K562 (cell line): ENCODE data around the gene MAP1A. TPM values are rescaled to one million over a fixed set of nuclear protein-coding genes. Genes with fewer than 3 reads are reported as not detected.

Experiments used
- ATAC-seq: fragments of 200-7000 bp; cut with Tn5 transposase; 3 replicates; pipeline ENCODE4 v1.9.1; 2020; ENCODE audit warnings: moderate library complexity
- BruUV-seq: library from RNA; stranded (reverse); fragments of 400-500 nt; replicated peaks from 2 replicates; lab custom pipeline; 2021; lab: Mats Ljungman, UMichigan
- CTCF ChIA-PET: fragments of 300-600 bp; formaldehyde crosslinking; extraction: SDS; loops from one replicate; lab custom pipeline; 2021; ENCODE audit warnings: low intra/inter-chr PET ratio; lab: Yijun Ruan, JAX
- POLR2A ChIA-PET: fragments of 300-600, 350-650 bp; sonication (Branson Sonifier 250); formaldehyde crosslinking; extraction: SDS; loops from one replicate; lab custom pipeline; 2021; ENCODE audit warnings: antibody characterized with exemption, inconsistent platforms; lab: Yijun Ruan, JAX
- DNase-seq, 4 experiments: peaks; one replicate each; pipeline versions ENCODE4 v3.0.0 to v3.0.0-alpha.2; 2011 to 2018; ENCODE audit warnings: low spot score in 3 of 4, mixed read lengths in 3 of 4; ENCODE audit errors: extremely low read depth in 1 of 4
- FAIRE-seq: peaks from 2 replicates; lab custom pipeline; 2011; peaks lifted over from hg19 to GRCh38; lab: Jason Lieb, UNC
- H2AFZ ChIP-seq: 2 replicates; pipeline ENCODE4 v1.6.0; 2011; ENCODE audit warnings: low read depth, low read length, control low read depth, inconsistent platforms
- H3K27ac ChIP-seq: fragments of 200-600 bp; 3 replicates; pipeline ENCODE4 v1.8.0; 2011; ENCODE audit warnings: low read depth, mild to moderate bottlenecking, control low read depth, inconsistent platforms, low read length, moderate library complexity, mixed read lengths; ENCODE audit errors: extremely low read depth
- H3K27me3 ChIP-seq, 2 experiments: fragments of 300-600 bp in 1 of 2; 2 replicates in 1 of 2; 3 replicates in 1 of 2; pipeline versions ENCODE4 v1.6.0 to v1.8.0; 2011; ENCODE audit warnings: inconsistent platforms in 2 of 2, low read length in 2 of 2, mild to moderate bottlenecking in 1 of 2, mixed read lengths in 1 of 2, moderate library complexity in 1 of 2; ENCODE audit not compliant: control insufficient read depth in 2 of 2, insufficient read depth in 2 of 2
- H3K36me3 ChIP-seq: fragments of 300-600 bp; 3 replicates; pipeline ENCODE4 v1.8.0; 2011; ENCODE audit warnings: mild to moderate bottlenecking, low read length, inconsistent platforms; ENCODE audit not compliant: control insufficient read depth, insufficient read depth
- H3K4me1 ChIP-seq, 2 experiments: fragments of 200-600 bp in 1 of 2; replicated peaks in 1 of 2; 2 replicates in 1 of 2; 3 replicates in 1 of 2; pipeline versions ENCODE4 v1.5.1 to v1.8.0; 2011; ENCODE audit warnings: inconsistent platforms in 2 of 2, low read length in 2 of 2, mild to moderate bottlenecking in 1 of 2, mixed read lengths in 1 of 2, moderate library complexity in 1 of 2; ENCODE audit not compliant: control insufficient read depth in 2 of 2, insufficient read depth in 2 of 2
- H3K4me2 ChIP-seq: 2 replicates; pipeline ENCODE4 v1.6.1; 2011; ENCODE audit warnings: low read length, control low read depth, inconsistent platforms, mixed read lengths; ENCODE audit not compliant: insufficient read depth
- H3K4me3 ChIP-seq: fragments of 200-600 bp; sonication (generic), shearing (Covaris generic); 2 replicates; pipeline ENCODE4 v1.5.1; 2016; ENCODE audit warnings: control low read depth, inconsistent platforms
- H3K79me2 ChIP-seq: fragments of 200-600 bp; 3 replicates; pipeline ENCODE4 v1.8.0; 2011; ENCODE audit warnings: low read length, inconsistent platforms; ENCODE audit not compliant: control insufficient read depth, insufficient read depth
- H3K9ac ChIP-seq, 2 experiments: 2 replicates each; pipeline versions ENCODE4 v1.6.0 to v1.6.1; 2011; ENCODE audit warnings: low read depth in 2 of 2, low read length in 2 of 2, control low read depth in 1 of 2, inconsistent platforms in 1 of 2, mild to moderate bottlenecking in 1 of 2, mixed read lengths in 1 of 2; ENCODE audit not compliant: insufficient read depth in 1 of 2
- H3K9me1 ChIP-seq: one replicate; pipeline ENCODE4 v1.6.0; 2011; ENCODE audit warnings: inconsistent platforms, mild to moderate bottlenecking, low read length, moderate library complexity; ENCODE audit not compliant: control insufficient read depth, insufficient read depth
- H3K9me3 ChIP-seq: replicated peaks from 2 replicates; pipeline ENCODE4 v1.5.1; 2011; ENCODE audit warnings: low read depth, low read length, inconsistent platforms; ENCODE audit not compliant: control insufficient read depth, insufficient read depth
- H4K20me1 ChIP-seq: replicated peaks from 2 replicates; pipeline ENCODE4 v1.6.1; 2011; ENCODE audit warnings: low read length, inconsistent platforms, mixed read lengths; ENCODE audit not compliant: control insufficient read depth, insufficient read depth
- CREBBP ChIP-seq: IDR thresholded peaks from one replicate; pipeline ENCODE4 v1.6.1; 2012; ENCODE audit warnings: low read depth, mild to moderate bottlenecking, control low read depth, inconsistent platforms, low read length
- EGR1 ChIP-seq: fragments of 450-650 bp; conservative IDR thresholded peaks from 2 replicates; pipeline ENCODE4 v1.6.1; 2017; ENCODE audit warnings: mild to moderate bottlenecking
- KDM1A ChIP-seq, 2 experiments: fragments of 450-650 bp; IDR thresholded peaks; 2 replicates each; pipeline ENCODE4 v1.6.1; 2016; ENCODE audit warnings: mild to moderate bottlenecking in 2 of 2
- MCM7 ChIP-seq, 2 experiments: fragments of 450-650 bp; IDR thresholded peaks; 2 replicates each; pipeline ENCODE4 v1.6.1; 2016 to 2018
- MNT ChIP-seq, 2 experiments: fragments of 450-650 bp; conservative IDR thresholded peaks; 2 replicates each; pipeline ENCODE4 v1.6.1; 2017; ENCODE audit warnings: mild to moderate bottlenecking in 2 of 2, moderate library complexity in 2 of 2
- SIN3A ChIP-seq, 2 experiments: fragments of 150-350 bp in 1 of 2; IDR thresholded peaks; 2 replicates each; pipeline ENCODE4 v1.6.1; 2011 to 2016; ENCODE audit warnings: borderline replicate concordance in 2 of 2, low read depth in 2 of 2, low read length in 2 of 2, mild to moderate bottlenecking in 2 of 2, moderate library complexity in 2 of 2; ENCODE audit not compliant: control insufficient read depth in 1 of 2
- WGBS: fragments of 100-300 bp; shearing (Covaris generic); methylation state at CpG from one replicate; pipeline ENCODE4 v1.1.6; 2016; ENCODE audit warnings: low coverage, mixed read lengths; ENCODE audit not compliant: insufficient coverage; ENCODE audit errors: missing lambda C conversion rate; 5-methylcytosine and 5-hydroxymethylcytosine counted together
- in situ Hi-C: fragments of 300-500 bp; cut with MboI; formaldehyde crosslinking; loops from 4 replicates; pipeline ENCODE4 v1.15.0; 2018; ENCODE audit warnings: inconsistent platforms, mixed read lengths
- intact Hi-C: fragments of 100-400 bp; cut with micrococcal nuclease; formaldehyde crosslinking; loops from 2 replicates; pipeline ENCODE4 v1.14.2; 2022
- polyA plus RNA-seq, 8 experiments: library from polyadenylated mRNA; depleted of rRNA in 4 of 8; stranded (reverse) in 5 of 8; unstranded in 3 of 8; fragments of >200 nt; fragmentation: Nextera tagmentation in 2 of 8; fragmentation: Illumina TruSeq in 1 of 8; extraction: Ambion mirVana in 2 of 8; extraction: Trizol in 1 of 8; gene quantifications; 2 replicates each; pipeline versions ENCODE4 v1.2.1 to v1.2.3, GENCODE V29; 2011 to 2014; ENCODE audit warnings: inconsistent platforms in 1 of 8, missing spikeins in 1 of 8
- total RNA-seq, 7 experiments: library from RNA; depleted of rRNA in 6 of 7; stranded (reverse); fragments of >200 nt in 6 of 7; fragmentation: Illumina TruSeq in 2 of 7; extraction: Trizol in 2 of 7; gene quantifications; 2 replicates each; pipeline versions ENCODE4 v1.2.1 to v1.2.3, GENCODE V29; 2011 to 2021; ENCODE audit warnings: low replicate concordance in 1 of 7

MAP1A gene
- total and polyA plus RNA-seq, 9 of the 15 experiments (the other 6 are each of a cell fraction or from before 2014, with no cell fraction given), result 2.0 to 20.3 (median 7.3) TPM

GRCh38 chr15:43515741-43516140 is 1.7 kb upstream of the MAP1A start (continued):
- TF ChIP-seq MNT (conservative IDR thresholded peaks at IDR 0.05) (no peak), SIN3A (IDR thresholded peaks at IDR 0.05; ENCODE audit: borderline replicate concordance in 2 of 2, control insufficient read depth in 1 of 2, low read depth in 2 of 2, low read length in 2 of 2) (no peak), CREBBP (no peak)

- CTCF ChIA-PET, result no interaction called here
- Histone ChIP-seq H3K79me2 (peaks cover 24% of the 10 kb centered on the region; the same call in 2 of the 3 replicates), H2AFZ (no peak overlapping the region), H3K9ac (no peak overlapping the region), H4K20me1 (peaks cover under 1% of the 10 kb centered on the region; the same call in 1 of the 2 replicates), H3K4me3 (no peak overlapping the region), H3K27me3 (no peaks in the 10 kb centered on the region), H3K27ac (no peak overlapping the region), H3K9me3 (no peaks in the 10 kb centered on the region), H3K4me2 (no peak overlapping the region; the same call in 1 of the 2 replicates), H3K36me3 (peaks cover 10% of the 10 kb centered on the region; the same call in 2 of the 3 replicates), H3K9me1 (no peaks in the 10 kb centered on the region), H3K4me1 (peaks cover 50 to 63% of the 10 kb centered on the region in 2 experiments)
- peak in 1 of 2 experiments; percentile 34; a peak in 1 of 4 replicates for TF ChIP-seq KDM1A (IDR thresholded peaks at IDR 0.05)
- no peak for TF ChIP-seq MCM7 (IDR thresholded peaks at IDR 0.05)
- peak; percentile 45 for TF ChIP-seq EGR1
- intact Hi-C loops (no loop called here), in situ Hi-C loops (no loop called here)
- FAIRE-seq (no peak), DNase-seq (peak in 2 of 4 experiments; percentile 11 to 27), ATAC-seq (no peak)
- WGBS, result 36% methylated on average over 4 of the region's 5 CpGs
- POLR2A ChIA-PET, result interaction anchor here (0.5 to 9.1 kb wide), 3 partner anchors 12 to 283 kb away, joined by 3 to 63 read pairs (median 3); no protein-coding TSS in a partner anchor
- no TSS peak for BruUV-seq
Measured at GRCh38 chr15:43516185-43516584, 1.2 kb upstream of the MAP1A start.
